ENCODE data around the gene EEPD1. TPM values are rescaled to one million over a fixed set of nuclear protein-coding genes. Genes with fewer than 3 reads are reported as not detected.
"Not testable (repeated sequence)": the region's sequence is repeated elsewhere in the genome, so short reads cannot be mapped to it uniquely, and the experiment has no call there.

EEPD1 gene
- total RNA-seq, 1 donor from 2014 or later, result 5.4 TPM

GRCh38 chr7:36145686-36146085 is 7.4 kb upstream of the EEPD1 start:
- Mint-ChIP-seq H3K27me3 (ENCODE audit: low read depth, unreplicated experiment) (peaks cover 2% of the 10 kb centered on the region), H3K36me3 (ENCODE audit: low read depth, unreplicated experiment) (peaks cover 2% of the 10 kb centered on the region), H3K27ac (ENCODE audit: unreplicated experiment) (no peak overlapping the region), H3K4me1 (ENCODE audit: low read depth, unreplicated experiment) (no peaks in the 10 kb centered on the region), H3K4me3 (ENCODE audit: unreplicated experiment) (no peak overlapping the region), H3K9me3 (ENCODE audit: unreplicated experiment) (peaks cover 4% of the 10 kb centered on the region)
- Histone ChIP-seq H3K79me2 (ENCODE audit: insufficient read depth, low read length) (no peaks in the 10 kb centered on the region), H3K36me3 (ENCODE audit: insufficient read depth, low read length) (no peaks in the 10 kb centered on the region), H2AFZ (ENCODE audit: low read depth, low read length) (no peak overlapping the region), H3K9me3 (ENCODE audit: insufficient read depth, low read depth, low read length) (peaks cover 3% of the 10 kb centered on the region), H3K4me2 (ENCODE audit: low read length) (no peak overlapping the region), H3K27ac (ENCODE audit: low read depth, low read length) (no peak overlapping the region), H3K4me1 (ENCODE audit: insufficient read depth, low read length) (no peaks in the 10 kb centered on the region), H3K4me3 (ENCODE audit: insufficient read depth, low read depth, low read length) (no peak overlapping the region), H4K20me1 (ENCODE audit: insufficient read depth, low read length) (no peaks in the 10 kb centered on the region), H3K27me3 (ENCODE audit: insufficient read depth, low read length) (peaks cover 3% of the 10 kb centered on the region), H3K9ac (ENCODE audit: low read length) (no peak overlapping the region)
- TF ChIP-seq EZH2 (IDR thresholded peaks at IDR 0.05; ENCODE audit: insufficient read depth, low read length), result no peak
- TF ChIP-seq CTCF (IDR thresholded peaks at IDR 0.05; ENCODE audit: insufficient read depth, low read depth, low read length), result no peak
- DNase-seq (ENCODE audit: low read depth), result no peak
- FAIRE-seq, result no peak

- peaks cover 2% of the 10 kb centered on the region for H3K36me3 Mint-ChIP-seq (ENCODE audit: low read depth, unreplicated experiment)
- Histone ChIP-seq H3K27ac (ENCODE audit: low read depth, low read length) (no peak overlapping the region), H4K20me1 (ENCODE audit: insufficient read depth, low read length) (no peaks in the 10 kb centered on the region), H3K36me3 (ENCODE audit: insufficient read depth, low read length) (no peaks in the 10 kb centered on the region), H2AFZ (ENCODE audit: low read depth, low read length) (no peak overlapping the region), H3K79me2 (ENCODE audit: insufficient read depth, low read length) (no peaks in the 10 kb centered on the region), H3K9me3 (ENCODE audit: insufficient read depth, low read depth, low read length) (peaks cover 3% of the 10 kb centered on the region), H3K27me3 (ENCODE audit: insufficient read depth, low read length) (peaks cover 1% of the 10 kb centered on the region), H3K4me2 (ENCODE audit: low read length) (no peak overlapping the region), H3K4me1 (ENCODE audit: insufficient read depth, low read length) (peaks cover 3% of the 10 kb centered on the region), H3K4me3 (ENCODE audit: insufficient read depth, low read depth, low read length) (no peak overlapping the region), H3K9ac (ENCODE audit: low read length) (no peak overlapping the region)
- DNase-seq (ENCODE audit: low read depth) (no peak), FAIRE-seq (no peak)
- no peak for TF ChIP-seq EZH2 (IDR thresholded peaks at IDR 0.05; ENCODE audit: insufficient read depth, low read length)
- TF ChIP-seq CTCF (IDR thresholded peaks at IDR 0.05; ENCODE audit: insufficient read depth, low read depth, low read length), result no peak
- peaks cover 4% of the 10 kb centered on the region for H3K9me3 Mint-ChIP-seq (ENCODE audit: unreplicated experiment)
- peaks cover 2% of the 10 kb centered on the region for H3K27me3 Mint-ChIP-seq (ENCODE audit: low read depth, unreplicated experiment)
- H3K4me1 Mint-ChIP-seq (ENCODE audit: low read depth, unreplicated experiment), result no peaks in the 10 kb centered on the region
- no peak overlapping the region for H3K27ac Mint-ChIP-seq (ENCODE audit: unreplicated experiment)
- no peak overlapping the region for H3K4me3 Mint-ChIP-seq (ENCODE audit: unreplicated experiment)
Measured at GRCh38 chr7:36147361-36147760, 5.7 kb upstream of the EEPD1 start.

- H3K4me3 ChIP-seq (ENCODE audit: insufficient read depth, low read depth, low read length), result no peak overlapping the region
- FAIRE-seq (no peak), DNase-seq (ENCODE audit: low read depth) (no peak)
- H3K27me3 Mint-ChIP-seq (ENCODE audit: low read depth, unreplicated experiment), result peaks cover 2% of the 10 kb centered on the region
- peaks cover 3% of the 10 kb centered on the region for H3K9me3 ChIP-seq (ENCODE audit: insufficient read depth, low read depth, low read length)
- H2AFZ ChIP-seq (ENCODE audit: low read depth, low read length), result no peak overlapping the region
- no peak overlapping the region for H3K4me2 ChIP-seq (ENCODE audit: low read length)
- no peak overlapping the region for H3K9ac ChIP-seq (ENCODE audit: low read length)
- H3K4me3 Mint-ChIP-seq (ENCODE audit: unreplicated experiment), result no peak overlapping the region
- peaks cover 2% of the 10 kb centered on the region for H3K36me3 Mint-ChIP-seq (ENCODE audit: low read depth, unreplicated experiment)
- H3K9me3 Mint-ChIP-seq (ENCODE audit: unreplicated experiment), result peaks cover 4% of the 10 kb centered on the region
- H3K79me2 ChIP-seq (ENCODE audit: insufficient read depth, low read length), result no peaks in the 10 kb centered on the region
- no peaks in the 10 kb centered on the region for H3K4me1 Mint-ChIP-seq (ENCODE audit: low read depth, unreplicated experiment)
- no peaks in the 10 kb centered on the region for H3K36me3 ChIP-seq (ENCODE audit: insufficient read depth, low read length)
- H3K27me3 ChIP-seq (ENCODE audit: insufficient read depth, low read length), result no peaks in the 10 kb centered on the region
- no peak overlapping the region for H3K27ac Mint-ChIP-seq (ENCODE audit: unreplicated experiment)
- no peaks in the 10 kb centered on the region for H4K20me1 ChIP-seq (ENCODE audit: insufficient read depth, low read length)
- H3K4me1 ChIP-seq (ENCODE audit: insufficient read depth, low read length), result peaks cover 3% of the 10 kb centered on the region
- TF ChIP-seq EZH2 (IDR thresholded peaks at IDR 0.05; ENCODE audit: insufficient read depth, low read length) (no peak), CTCF (IDR thresholded peaks at IDR 0.05; ENCODE audit: insufficient read depth, low read depth, low read length) (no peak)
- H3K27ac ChIP-seq (ENCODE audit: low read depth, low read length), result no peak overlapping the region
Measured at GRCh38 chr7:36148422-36149065, 4.5 kb upstream of the EEPD1 start.

GRCh38 chr7:36149240-36149639 is 3.8 kb upstream of the EEPD1 start:
- H3K27ac ChIP-seq (ENCODE audit: low read depth, low read length); DNase-seq (ENCODE audit: low read depth): not testable (repeated sequence)

More at GRCh38 chr7:36149240-36149639, 3.8 kb upstream of the EEPD1 start:
- not testable (repeated sequence) for H3K36me3 ChIP-seq (ENCODE audit: insufficient read depth, low read length); H3K27ac Mint-ChIP-seq (ENCODE audit: unreplicated experiment); H3K4me2 ChIP-seq (ENCODE audit: low read length); H3K9me3 Mint-ChIP-seq (ENCODE audit: unreplicated experiment); H3K36me3 Mint-ChIP-seq (ENCODE audit: low read depth, unreplicated experiment); H4K20me1 ChIP-seq (ENCODE audit: insufficient read depth, low read length); H3K79me2 ChIP-seq (ENCODE audit: insufficient read depth, low read length); H3K4me3 Mint-ChIP-seq (ENCODE audit: unreplicated experiment); H3K27me3 ChIP-seq (ENCODE audit: insufficient read depth, low read length); H3K9ac ChIP-seq (ENCODE audit: low read length); H3K4me1 ChIP-seq (ENCODE audit: insufficient read depth, low read length); H3K27me3 Mint-ChIP-seq (ENCODE audit: low read depth, unreplicated experiment); H3K9me3 ChIP-seq (ENCODE audit: insufficient read depth, low read depth, low read length); H3K4me1 Mint-ChIP-seq (ENCODE audit: low read depth, unreplicated experiment); H3K4me3 ChIP-seq (ENCODE audit: insufficient read depth, low read depth, low read length); H2AFZ ChIP-seq (ENCODE audit: low read depth, low read length)
- peak; percentile 81 for FAIRE-seq

All from astrocyte (in vitro differentiated cells and primary cell).